NAMALWA (cell line): ENCODE measurements around the gene KCNN2.
"Not testable (repeated sequence)": the region's sequence is repeated elsewhere in the genome, so short reads cannot be mapped to it uniquely, and the experiment has no call there.

Experiments
- DNase-seq: peaks from one replicate; pipeline ENCODE4 v3.0.0-alpha.2; 2015; ENCODE audit warnings: low spot score

Gene KCNN2

GRCh38 chr5:114419959-114420358 lies 58.1 kb downstream of the KCNN2 start:
- DNase-seq, result no peak

GRCh38 chr5:114427204-114427603 lies 65.3 kb downstream of the KCNN2 start:
- DNase-seq, result no peak

- DNase-seq, result no peak
Observed at GRCh38 chr5:114430532-114430931, 68.7 kb downstream of the KCNN2 start.

- not testable (repeated sequence) for DNase-seq
Observed at GRCh38 chr5:114432684-114433083, 70.8 kb downstream of the KCNN2 start.

GRCh38 chr5:114434396-114435219 lies 72.7 kb downstream of the KCNN2 start:
- DNase-seq, result no peak

GRCh38 chr5:114435220-114435481 lies 73.3 kb downstream of the KCNN2 start:
- no peak for DNase-seq

GRCh38 chr5:114435885-114436299 lies 74.0 kb downstream of the KCNN2 start:
- no peak for DNase-seq

- no peak for DNase-seq
Observed at GRCh38 chr5:114437936-114438335, 76.1 kb downstream of the KCNN2 start.

- DNase-seq, result no peak
Observed at GRCh38 chr5:114438471-114438870, 76.6 kb downstream of the KCNN2 start.

- peak; percentile 36 for DNase-seq
Observed at GRCh38 chr5:114447084-114447773, 85.4 kb downstream of the KCNN2 start.

GRCh38 chr5:114448481-114448880 lies 86.6 kb downstream of the KCNN2 start:
- no peak for DNase-seq

GRCh38 chr5:114449860-114450421 lies 88.1 kb downstream of the KCNN2 start:
- DNase-seq, result peak; percentile 71

- DNase-seq, result no peak
Observed at GRCh38 chr5:114450437-114450836, 88.6 kb downstream of the KCNN2 start.

- DNase-seq, result no peak
Observed at GRCh38 chr5:114458726-114459125, 96.9 kb downstream of the KCNN2 start.

GRCh38 chr5:114467171-114467570 lies 105.3 kb downstream of the KCNN2 start:
- no peak for DNase-seq

- no peak for DNase-seq
Observed at GRCh38 chr5:114467729-114468128, 105.9 kb downstream of the KCNN2 start.

GRCh38 chr5:114469372-114469771 lies 107.5 kb downstream of the KCNN2 start:
- DNase-seq, result no peak

GRCh38 chr5:114471529-114471928 lies 109.7 kb downstream of the KCNN2 start:
- no peak for DNase-seq

- no peak for DNase-seq
Observed at GRCh38 chr5:114473541-114473940, 111.7 kb downstream of the KCNN2 start.

- DNase-seq, result no peak
Observed at GRCh38 chr5:114477816-114478334, 116.0 kb downstream of the KCNN2 start.

- no peak for DNase-seq
Observed at GRCh38 chr5:114500756-114501155, 138.9 kb downstream of the KCNN2 start.

- no peak for DNase-seq
Observed at GRCh38 chr5:114504560-114504959, 142.7 kb downstream of the KCNN2 start.

- no peak for DNase-seq
Observed at GRCh38 chr5:114524221-114524620, 162.4 kb downstream of the KCNN2 start.
